NCI-H526 treated with DMSO at 0.1 percent for 48 hours (cell line): ENCODE data around the gene LRRC41.
"Not testable (repeated sequence)": the region's sequence is repeated elsewhere in the genome, so short reads cannot be mapped to it uniquely, and the experiment has no call there.

Experiments
- DNase-seq: peaks from one replicate; lab custom pipeline; 2025; lab: John Stamatoyannopoulos, UW

LRRC41 gene

GRCh38 chr1:46322191-46322590 is 18.8 kb upstream of the LRRC41 start:
- not testable (repeated sequence) for DNase-seq

DNA sequence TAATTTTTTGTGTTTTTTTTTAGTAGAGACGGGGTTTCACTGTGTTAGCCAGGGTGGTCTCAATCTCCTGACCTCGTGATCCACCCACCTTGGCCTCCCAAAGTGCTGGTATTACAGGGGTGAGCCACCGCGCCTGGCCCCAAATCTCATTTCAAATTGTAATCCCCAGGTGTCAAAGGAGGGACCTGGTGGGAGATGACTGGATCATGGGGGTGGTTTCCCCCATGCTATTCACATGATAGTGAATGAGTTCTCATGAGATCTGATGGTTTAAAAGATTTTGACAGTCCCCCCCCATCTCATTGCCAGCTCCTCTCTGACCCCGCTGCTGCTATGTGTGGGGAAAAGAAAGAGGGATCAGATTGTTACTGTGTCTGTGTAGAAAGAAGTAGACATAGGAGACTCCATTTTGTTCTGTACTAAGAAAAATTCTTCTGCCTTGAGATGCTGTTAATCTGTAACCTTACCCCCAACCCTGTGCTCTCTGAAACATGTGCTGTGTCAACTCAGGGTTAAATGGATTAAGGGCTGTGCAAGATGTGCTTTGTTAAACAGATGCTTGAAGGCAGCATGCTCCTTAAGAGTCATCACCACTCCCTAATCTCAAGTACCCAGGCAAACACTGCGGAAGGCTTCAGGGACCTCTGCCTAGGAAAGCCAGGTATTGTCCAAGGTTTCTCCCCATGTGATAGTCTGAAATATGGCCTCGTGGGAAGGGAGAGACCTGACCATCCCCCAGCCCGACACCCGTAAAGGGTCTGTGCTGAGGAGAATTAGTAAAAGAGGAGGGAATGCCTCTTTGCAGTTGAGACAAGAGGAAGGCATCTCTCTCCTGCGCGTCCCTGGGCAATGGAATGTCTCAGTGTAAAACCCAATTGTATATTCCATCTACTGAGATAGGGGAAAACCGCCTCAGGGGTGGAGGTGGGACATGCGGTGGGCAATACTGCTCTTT is 16.8 kb upstream of the LRRC41 start:
- not testable (repeated sequence) for DNase-seq

DNA sequence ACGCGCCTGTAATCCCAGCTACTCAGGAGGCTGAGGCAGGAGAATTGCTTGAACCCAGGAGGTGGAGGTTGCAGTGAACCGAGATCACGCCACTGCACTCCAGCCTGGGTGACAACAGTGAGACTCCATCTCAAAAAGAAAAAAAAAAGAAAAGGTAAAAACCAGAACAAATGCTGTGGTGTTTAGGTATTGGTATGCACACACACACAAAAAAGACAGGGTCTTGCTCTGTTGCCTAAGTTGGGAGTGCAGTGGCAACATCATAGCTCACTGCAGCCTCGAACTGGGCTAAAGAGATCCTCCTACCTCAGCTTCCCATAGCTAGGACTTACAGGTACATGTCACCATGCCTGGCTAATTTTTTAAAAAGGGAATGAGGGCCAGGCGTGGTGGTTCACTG is 15.9 kb upstream of the LRRC41 start:
- not testable (repeated sequence) for DNase-seq

GRCh38 chr1:46317323-46317722 is 13.9 kb upstream of the LRRC41 start:
- DNase-seq = no peak

GRCh38 chr1:46315669-46316403 is 12.4 kb upstream of the LRRC41 start:
- no peak for DNase-seq

GRCh38 chr1:46310321-46310720 is 6.9 kb upstream of the LRRC41 start:
- no peak for DNase-seq

DNA sequence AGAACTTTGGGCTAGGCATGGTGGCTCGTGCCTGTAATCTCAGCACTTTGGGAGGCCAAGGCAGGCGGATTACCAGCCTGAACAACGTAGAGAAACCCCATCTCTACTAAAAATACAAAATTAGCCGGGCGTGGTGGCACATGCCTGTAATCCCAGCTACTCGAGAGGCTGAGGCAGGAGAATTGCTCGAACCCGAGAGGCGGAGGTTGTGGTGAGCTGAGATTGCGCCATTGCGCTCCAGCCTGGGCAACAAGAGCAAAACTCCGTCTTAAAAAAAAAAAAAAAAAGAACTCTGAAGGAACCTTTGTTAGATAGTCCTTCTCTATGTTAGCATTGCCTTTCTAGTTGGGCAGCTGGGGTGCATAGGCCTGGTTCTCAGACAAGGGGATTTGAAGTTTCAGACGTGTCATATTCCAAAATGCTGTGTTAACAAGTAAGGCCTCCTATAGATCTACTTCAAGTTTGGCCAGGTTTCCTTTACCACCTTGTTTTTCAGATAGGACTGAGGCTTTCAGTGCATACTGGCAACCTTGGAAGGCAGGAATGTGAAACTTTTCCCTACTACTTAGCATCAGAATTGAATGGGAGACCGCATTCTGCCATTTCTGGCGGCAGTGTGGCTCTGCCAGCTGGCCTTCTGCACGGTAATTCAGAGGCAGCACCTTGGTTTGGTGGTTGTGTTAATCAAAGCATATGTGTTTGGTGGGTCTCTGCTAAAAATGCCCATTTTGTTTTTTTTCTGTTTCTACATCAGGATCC is 6.2 kb upstream of the LRRC41 start:
- no peak for DNase-seq

GRCh38 chr1:46306159-46306530 is 2.7 kb upstream of the LRRC41 start:
- no peak for DNase-seq

GRCh38 chr1:46303872-46304326 is 483 bp upstream of the LRRC41 start:
- DNase-seq = no peak

GRCh38 chr1:46302641-46303037 is 777 bp downstream of the LRRC41 start:
- peak; percentile 68 for DNase-seq

GRCh38 chr1:46301808-46302640 is 1.4 kb downstream of the LRRC41 start:
- DNase-seq = peak; percentile 72

- no peak for DNase-seq
Observed at GRCh38 chr1:46301406-46301807, 2.0 kb downstream of the LRRC41 start.

- peak; percentile 44 for DNase-seq
Observed at GRCh38 chr1:46300673-46301405, 2.6 kb downstream of the LRRC41 start.

GRCh38 chr1:46298387-46298786 is 5.0 kb downstream of the LRRC41 start:
- DNase-seq = no peak

GRCh38 chr1:46295306-46295705 is 8.1 kb downstream of the LRRC41 start:
- DNase-seq = no peak

- DNase-seq = no peak
Observed at GRCh38 chr1:46289976-46290375, 13.4 kb downstream of the LRRC41 start.

DNA sequence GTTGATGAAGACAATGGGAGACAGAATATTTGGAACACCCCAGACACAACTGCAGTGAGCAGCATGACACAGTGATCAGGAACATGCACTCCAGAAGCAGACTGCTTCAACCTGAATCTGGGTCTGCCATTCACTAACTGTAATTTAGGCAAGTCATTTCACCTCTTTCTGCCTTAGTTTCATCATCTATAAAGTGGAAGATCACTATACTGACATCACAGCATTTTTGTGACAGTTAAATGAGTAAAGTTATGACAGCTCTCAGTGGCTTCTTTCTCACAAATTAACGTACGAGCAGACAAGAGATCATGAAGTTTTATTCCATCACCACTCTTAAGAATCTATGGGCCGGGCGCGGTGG is 14.3 kb downstream of the LRRC41 start:
- DNase-seq = no peak

- DNase-seq = no peak
Observed at GRCh38 chr1:46288485-46289133, 14.8 kb downstream of the LRRC41 start.

GRCh38 chr1:46285730-46286477 is 17.5 kb downstream of the LRRC41 start:
- no peak for DNase-seq
